NOMO-1 treated with dmso at 0.1 percent for 144 hours (cell line): ENCODE results near the gene TMCC1.
"Not testable (repeated sequence)": the region's sequence is repeated elsewhere in the genome, so short reads cannot be mapped to it uniquely, and the experiment has no call there.

Experiments used
- DNase-seq: peaks from one replicate; lab custom pipeline; 2025; ENCODE audit not compliant: unreplicated experiment; lab: John Stamatoyannopoulos, UW

The TMCC1 gene

GRCh38 chr3:129655291-129655700 lies 238.2 kb downstream of the TMCC1 start:
- no peak for DNase-seq

GRCh38 chr3:129654131-129654530 lies 239.4 kb downstream of the TMCC1 start:
- no peak for DNase-seq

GRCh38 chr3:129653019-129653418 lies 240.5 kb downstream of the TMCC1 start:
- no peak for DNase-seq

GRCh38 chr3:129651435-129652202 lies 241.9 kb downstream of the TMCC1 start:
- no peak for DNase-seq

GRCh38 chr3:129650256-129650872 lies 243.1 kb downstream of the TMCC1 start:
- DNase-seq = peak; percentile 23

- DNase-seq = no peak
Observed at GRCh38 chr3:129648391-129648790, 245.1 kb downstream of the TMCC1 start.

- peak; percentile 80 for DNase-seq
Observed at GRCh38 chr3:129645286-129645685, 248.2 kb downstream of the TMCC1 start.

GRCh38 chr3:129644836-129645235 lies 248.7 kb downstream of the TMCC1 start:
- DNase-seq = no peak

GRCh38 chr3:129641567-129642260 lies 251.8 kb downstream of the TMCC1 start:
- DNase-seq = not testable (repeated sequence)

- not testable (repeated sequence) for DNase-seq
Observed at GRCh38 chr3:129640985-129641384, 252.5 kb downstream of the TMCC1 start.

- no peak for DNase-seq
Observed at GRCh38 chr3:129638481-129638880, 255.0 kb downstream of the TMCC1 start.

GRCh38 chr3:129636082-129636481 lies 257.4 kb downstream of the TMCC1 start:
- DNase-seq = no peak

GRCh38 chr3:129635656-129636055 lies 257.9 kb downstream of the TMCC1 start:
- no peak for DNase-seq

GRCh38 chr3:129633751-129634481 lies 259.6 kb downstream of the TMCC1 start:
- DNase-seq = no peak

GRCh38 chr3:129632977-129633376 lies 260.5 kb downstream of the TMCC1 start:
- no peak for DNase-seq

GRCh38 chr3:129632556-129632955 lies 261.0 kb downstream of the TMCC1 start:
- DNase-seq = no peak

GRCh38 chr3:129632056-129632455 lies 261.5 kb downstream of the TMCC1 start:
- no peak for DNase-seq

- no peak for DNase-seq
Observed at GRCh38 chr3:129629011-129629410, 264.5 kb downstream of the TMCC1 start.

GRCh38 chr3:129628169-129628522 lies 265.4 kb downstream of the TMCC1 start:
- DNase-seq = no peak

- peak; percentile 93 for DNase-seq
Observed at GRCh38 chr3:129627350-129628168, 266.0 kb downstream of the TMCC1 start.
